Measurements from ENCODE around the gene VAMP4. TPM values are rescaled to one million over a fixed set of nuclear protein-coding genes. Genes with fewer than 3 reads are reported as not detected.

The VAMP4 gene
- total and polyA plus RNA-seq, 2 donors (not counting 3 experiments of a cell fraction or from before 2014, with no cell fraction given) = 2.1 to 10.4 TPM

GRCh38 chr1:171712341-171712740 lies 29.5 kb downstream of the VAMP4 start:
- no peak for DNase-seq (ENCODE audit: low read depth, low spot score)
- peaks cover 0 to 3% of the 10 kb centered on the region in 2 experiments for H3K36me3 ChIP-seq (ENCODE audit: control insufficient read depth in 2 of 2, extremely low read depth in 1 of 2, insufficient read depth in 2 of 2, low read length in 2 of 2)
- peaks cover 8% of the 10 kb centered on the region for H3K4me1 ChIP-seq (ENCODE audit: control insufficient read depth, extremely low read depth, insufficient read depth, low read length)
- H3K79me2 ChIP-seq (ENCODE audit: control insufficient read depth, insufficient read depth, low read length) = no peaks in the 10 kb centered on the region
- CTCF ChIA-PET = interaction anchor here (1.1 to 2.1 kb wide), 6 partner anchors 12 to 68 kb away, joined by 3 to 22 read pairs (median 4); no protein-coding TSS in a partner anchor
- dilution Hi-C loops (cut with MboI; ENCODE audit: extremely low pct_ligation_motif_present, low sequenced_read_pairs) (no loop called here), intact Hi-C loops (cut with micrococcal nuclease) (loop anchor here (10.0 kb wide), 2 partner anchors 148 to 228 kb away; partner anchors contain the start of gene PRRC2C)
- H3K4me2 ChIP-seq (ENCODE audit: insufficient read depth, low read length) = no peak overlapping the region
- TF ChIP-seq CTCF (IDR thresholded peaks at IDR 0.05; ENCODE audit: extremely low read depth in 1 of 2, insufficient read depth in 1 of 2, low read depth in 1 of 2, low read length in 2 of 2) (no peak), MYC (IDR thresholded peaks at IDR 0.05; ENCODE audit: low read depth, low read length) (no peak)
- no peak overlapping the region for H3K9ac ChIP-seq (replicated peaks; ENCODE audit: extremely low read depth, insufficient read depth, low read length)
- H3K4me3 ChIP-seq (replicated peaks in 1 of 3; ENCODE audit: insufficient read depth in 1 of 3, low read depth in 1 of 3, low read length in 3 of 3) = no peak overlapping the region
- no peaks in the 10 kb centered on the region for H4K20me1 ChIP-seq (replicated peaks; ENCODE audit: control insufficient read depth, extremely low read depth, insufficient read depth, low read length)
- no peaks in the 10 kb centered on the region for H3K9me1 ChIP-seq (replicated peaks; ENCODE audit: control insufficient read depth, extremely low read depth, insufficient read depth, low read length)
- no TSS peak for BruUV-seq (replicated peaks)
- H3K27ac ChIP-seq (ENCODE audit: insufficient read depth, low read depth, low read length) = no peak overlapping the region
- POLR2A ChIA-PET = no interaction called here
- H3K27me3 ChIP-seq (ENCODE audit: control insufficient read depth in 2 of 2, insufficient read depth in 2 of 2, low read length in 2 of 2) = no peaks in the 10 kb centered on the region
- no peaks in the 10 kb centered on the region for H3K9me3 ChIP-seq (replicated peaks; ENCODE audit: control insufficient read depth, insufficient read depth, low read length)
- FAIRE-seq = no peak
- H2AFZ ChIP-seq (ENCODE audit: low read depth, low read length) = no peak overlapping the region

GRCh38 chr1:171711643-171712042 lies 30.2 kb downstream of the VAMP4 start:
- CTCF ChIA-PET = no interaction called here
- BruUV-seq (replicated peaks) = no TSS peak

More at GRCh38 chr1:171711643-171712042, 30.2 kb downstream of the VAMP4 start:
- Histone ChIP-seq H3K79me2 (ENCODE audit: control insufficient read depth, insufficient read depth, low read length) (no peaks in the 10 kb centered on the region), H3K9me1 (replicated peaks; ENCODE audit: control insufficient read depth, extremely low read depth, insufficient read depth, low read length) (no peaks in the 10 kb centered on the region), H3K27me3 (ENCODE audit: control insufficient read depth in 2 of 2, insufficient read depth in 2 of 2, low read length in 2 of 2) (no peaks in the 10 kb centered on the region), H2AFZ (ENCODE audit: low read depth, low read length) (no peak overlapping the region), H4K20me1 (replicated peaks; ENCODE audit: control insufficient read depth, extremely low read depth, insufficient read depth, low read length) (no peaks in the 10 kb centered on the region), H3K36me3 (ENCODE audit: control insufficient read depth in 2 of 2, extremely low read depth in 1 of 2, insufficient read depth in 2 of 2, low read length in 2 of 2) (no peaks in the 10 kb centered on the region), H3K4me3 (replicated peaks in 1 of 3; ENCODE audit: insufficient read depth in 1 of 3, low read depth in 1 of 3, low read length in 3 of 3) (no peak overlapping the region), H3K9ac (replicated peaks; ENCODE audit: extremely low read depth, insufficient read depth, low read length) (no peak overlapping the region), H3K9me3 (replicated peaks; ENCODE audit: control insufficient read depth, insufficient read depth, low read length) (no peaks in the 10 kb centered on the region), H3K4me2 (ENCODE audit: insufficient read depth, low read length) (no peak overlapping the region), H3K4me1 (ENCODE audit: control insufficient read depth, extremely low read depth, insufficient read depth, low read length) (peaks cover 7% of the 10 kb centered on the region), H3K27ac (ENCODE audit: insufficient read depth, low read depth, low read length) (no peak overlapping the region)
- POLR2A ChIA-PET = no interaction called here
- DNase-seq (ENCODE audit: low read depth, low spot score) (no peak), FAIRE-seq (no peak)
- no peak for TF ChIP-seq JUN (IDR thresholded peaks at IDR 0.05; ENCODE audit: borderline replicate concordance, insufficient read depth, insufficient read length, low read depth)
- no peak for TF ChIP-seq CTCF (IDR thresholded peaks at IDR 0.05; ENCODE audit: extremely low read depth in 1 of 2, insufficient read depth in 1 of 2, low read depth in 1 of 2, low read length in 2 of 2)
- no peak for TF ChIP-seq POLR2AphosphoS5 (IDR thresholded peaks at IDR 0.05; ENCODE audit: insufficient read depth, low read depth, low read length)
- no peak for TF ChIP-seq EZH2 (IDR thresholded peaks at IDR 0.05; ENCODE audit: borderline replicate concordance, low read depth, low read length, severe bottlenecking)
- TF ChIP-seq FOS (IDR thresholded peaks at IDR 0.05; ENCODE audit: borderline replicate concordance, insufficient read depth, low read length) = no peak
- no peak for TF ChIP-seq MAX (IDR thresholded peaks at IDR 0.05; ENCODE audit: insufficient read depth, insufficient read length)
- no peak for TF ChIP-seq POLR2A (IDR thresholded peaks at IDR 0.05; ENCODE audit: low read depth, low read length)
- TF ChIP-seq MYC (IDR thresholded peaks at IDR 0.05; ENCODE audit: low read depth, low read length) = no peak
- no peak for TF ChIP-seq GATA2 (IDR thresholded peaks at IDR 0.05; ENCODE audit: insufficient read depth, insufficient read length, low read depth, low read length)
- intact Hi-C loops (cut with micrococcal nuclease) (loop anchor here (10.0 kb wide), 2 partner anchors 147 to 227 kb away; partner anchors contain the start of gene PRRC2C), dilution Hi-C loops (cut with MboI; ENCODE audit: extremely low pct_ligation_motif_present, low sequenced_read_pairs) (no loop called here)
